Measurements from ENCODE around the gene LONRF3. TPM values are rescaled to one million over a fixed set of nuclear protein-coding genes. Genes with fewer than 3 reads are reported as not detected.

LONRF3 gene
- total RNA-seq, 6 experiments from 2014 or later, result 6.2 to 13.5 (median 9.4) TPM

GRCh38 chrX:118963159-118963558 lies 11.3 kb upstream of the LONRF3 start:
- no peak overlapping the region for H3K4me3 ChIP-seq
- H3K27me3 ChIP-seq, result no peaks in the 10 kb centered on the region
- DNase-seq, result no peak
- H3K4me1 ChIP-seq, result no peaks in the 10 kb centered on the region
- no peak overlapping the region for H3K27ac ChIP-seq
- TF ChIP-seq, protein P1, sequence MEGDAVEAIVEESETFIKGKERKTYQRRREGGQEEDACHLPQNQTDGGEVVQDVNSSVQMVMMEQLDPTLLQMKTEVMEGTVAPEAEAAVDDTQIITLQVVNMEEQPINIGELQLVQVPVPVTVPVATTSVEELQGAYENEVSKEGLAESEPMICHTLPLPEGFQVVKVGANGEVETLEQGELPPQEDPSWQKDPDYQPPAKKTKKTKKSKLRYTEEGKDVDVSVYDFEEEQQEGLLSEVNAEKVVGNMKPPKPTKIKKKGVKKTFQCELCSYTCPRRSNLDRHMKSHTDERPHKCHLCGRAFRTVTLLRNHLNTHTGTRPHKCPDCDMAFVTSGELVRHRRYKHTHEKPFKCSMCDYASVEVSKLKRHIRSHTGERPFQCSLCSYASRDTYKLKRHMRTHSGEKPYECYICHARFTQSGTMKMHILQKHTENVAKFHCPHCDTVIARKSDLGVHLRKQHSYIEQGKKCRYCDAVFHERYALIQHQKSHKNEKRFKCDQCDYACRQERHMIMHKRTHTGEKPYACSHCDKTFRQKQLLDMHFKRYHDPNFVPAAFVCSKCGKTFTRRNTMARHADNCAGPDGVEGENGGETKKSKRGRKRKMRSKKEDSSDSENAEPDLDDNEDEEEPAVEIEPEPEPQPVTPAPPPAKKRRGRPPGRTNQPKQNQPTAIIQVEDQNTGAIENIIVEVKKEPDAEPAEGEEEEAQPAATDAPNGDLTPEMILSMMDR (IDR thresholded peaks at IDR 0.05), result no peak
- no peak for TF ChIP-seq POLR2A (IDR thresholded peaks at IDR 0.05)
- no CpG with 5 or more reads among the region's 2 CpGs for WGBS (ENCODE audit: insufficient coverage, low coverage, low lambda C conversion rate, missing lambda C conversion rate)
- H3K36me3 ChIP-seq, result no peaks in the 10 kb centered on the region
- intact Hi-C loops (cut with DNase I), result no loop called here
- no peak for ATAC-seq
- H3K9me3 ChIP-seq, result no peaks in the 10 kb centered on the region

- 50% methylated on average over 2 of the region's 2 CpGs for WGBS (ENCODE audit: insufficient coverage, low coverage, low lambda C conversion rate, missing lambda C conversion rate)
- TF ChIP-seq POLR2A (IDR thresholded peaks at IDR 0.05), result no peak
- TF ChIP-seq, protein P1 (IDR thresholded peaks at IDR 0.05), result no peak
- no peak overlapping the region for H3K4me3 ChIP-seq
- no peaks in the 10 kb centered on the region for H3K4me1 ChIP-seq
- H3K36me3 ChIP-seq, result no peaks in the 10 kb centered on the region
- no peaks in the 10 kb centered on the region for H3K9me3 ChIP-seq
- H3K27ac ChIP-seq, result no peak overlapping the region
- H3K27me3 ChIP-seq, result no peaks in the 10 kb centered on the region
- intact Hi-C loops (cut with DNase I), result no loop called here
- DNase-seq (no peak), ATAC-seq (no peak)
Observed at GRCh38 chrX:118964252-118964651, 10.2 kb upstream of the LONRF3 start.

GRCh38 chrX:118965395-118965794 lies 9.0 kb upstream of the LONRF3 start:
- intact Hi-C loops (cut with DNase I), result no loop called here
- no peaks in the 10 kb centered on the region for H3K4me1 ChIP-seq
- no peak for TF ChIP-seq POLR2A (IDR thresholded peaks at IDR 0.05)
- TF ChIP-seq, protein P1 (IDR thresholded peaks at IDR 0.05), result no peak
- no peaks in the 10 kb centered on the region for H3K36me3 ChIP-seq
- no peaks in the 10 kb centered on the region for H3K27me3 ChIP-seq
- no peak overlapping the region for H3K27ac ChIP-seq
- no peak for ATAC-seq
- 50% methylated on average over 4 of the region's 4 CpGs for WGBS (ENCODE audit: insufficient coverage, low coverage, low lambda C conversion rate, missing lambda C conversion rate)
- no peaks in the 10 kb centered on the region for H3K9me3 ChIP-seq
- DNase-seq, result no peak
- no peak overlapping the region for H3K4me3 ChIP-seq

DNA sequence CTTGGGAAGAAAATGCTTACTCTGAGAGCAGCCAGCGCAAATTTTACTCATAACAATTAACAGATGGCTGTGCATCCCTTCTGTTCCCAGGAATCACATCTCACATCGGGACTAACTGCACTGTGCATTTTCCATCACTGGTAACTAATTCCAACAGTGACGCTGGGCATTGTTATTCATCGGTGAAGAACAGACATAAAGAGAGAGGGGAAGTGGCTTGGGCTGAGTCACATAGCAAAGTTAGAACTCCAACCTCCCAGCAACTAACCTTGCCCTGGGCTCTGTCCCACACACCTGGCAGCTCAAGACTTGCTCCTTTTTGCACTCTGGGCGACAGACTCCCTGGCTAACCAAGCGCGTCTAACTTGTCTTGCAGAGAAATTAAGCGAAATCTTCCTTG lies 6.4 kb upstream of the LONRF3 start:
- H3K4me3 ChIP-seq, result no peak overlapping the region
- no peak for DNase-seq

More for the DNA sequence above, 6.4 kb upstream of the LONRF3 start:
- Histone ChIP-seq H3K4me1 (no peaks in the 10 kb centered on the region), H3K9me3 (no peaks in the 10 kb centered on the region), H3K27ac (no peak overlapping the region), H3K36me3 (no peaks in the 10 kb centered on the region), H3K27me3 (no peaks in the 10 kb centered on the region)
- no peak for TF ChIP-seq POLR2A (IDR thresholded peaks at IDR 0.05)
- TF ChIP-seq, protein P1 (IDR thresholded peaks at IDR 0.05), result no peak
- no peak for ATAC-seq
- 58% methylated on average over 8 of the region's 8 CpGs for WGBS (ENCODE audit: insufficient coverage, low coverage, low lambda C conversion rate, missing lambda C conversion rate)
- intact Hi-C loops (cut with DNase I), result no loop called here

Data from right lobe of liver (tissue), 6 donors.